Measurements from ENCODE around the gene RAB19. TPM values are rescaled to one million over a fixed set of nuclear protein-coding genes. Genes with fewer than 3 reads are reported as not detected.

The RAB19 gene
- total and polyA plus RNA-seq, 9 of the 15 experiments (the other 6 are each of a cell fraction or from before 2014, with no cell fraction given), result not detected

GRCh38 chr7:140403878-140404564, at the start of gene RAB19 (continued):
- 0 out of 2 replicates have a peak, but pooled peaks have one; percentile 26 for TF ChIP-seq TOE1 (IDR thresholded peaks at IDR 0.05; ENCODE audit: borderline replicate concordance)
- TF ChIP-seq TOE1 (CRISPR knock-in tag; IDR thresholded peaks at IDR 0.05; ENCODE audit: borderline replicate concordance, low read depth), result no peak
- no peak for TF ChIP-seq MXI1 (IDR thresholded peaks at IDR 0.05; ENCODE audit: low read depth, low read length)
- TF ChIP-seq BRCA1 (IDR thresholded peaks at IDR 0.05), result no peak
- TF ChIP-seq BRCA1 (CRISPR knock-in tag; IDR thresholded peaks at IDR 0.05), result peak; percentile 88; the same call in 1 of the 2 replicates
- TF ChIP-seq GABPB1 (CRISPR knock-in tag; IDR thresholded peaks at IDR 0.05), result no peak
- TF ChIP-seq ZBTB7A (IDR thresholded peaks at IDR 0.05; ENCODE audit: borderline replicate concordance, control insufficient read depth, low read depth, low read length), result peak; percentile 46; the same call in 1 of the 2 replicates
- TF ChIP-seq ATF3 (IDR thresholded peaks at IDR 0.05), result no peak
- no peak for TF ChIP-seq ATF3 (CRISPR knock-in tag; conservative IDR thresholded peaks at IDR 0.05)

GRCh38 chr7:140358024-140358411, 45.8 kb upstream of the RAB19 start:
- 96% methylated on average over 3 of the region's 3 CpGs for WGBS (ENCODE audit: insufficient coverage, low coverage, missing lambda C conversion rate)
- TF ChIP-seq NR2C2 (CRISPR knock-in tag; IDR thresholded peaks at IDR 0.05) (no peak), NR2C2 (tag; IDR thresholded peaks at IDR 0.05) (peak; percentile 30; the same call in 1 of the 2 replicates), TAF15 (IDR thresholded peaks at IDR 0.05; ENCODE audit: low read depth, low read length) (no peak), NR2C1 (IDR thresholded peaks at IDR 0.05) (peak; percentile 68; the same call in 1 of the 2 replicates), NR2C1 (tag; IDR thresholded peaks at IDR 0.05) (peak; percentile 64)
- no peaks in the 10 kb centered on the region for H3K9me3 ChIP-seq (replicated peaks; ENCODE audit: control insufficient read depth, insufficient read depth, low read depth, low read length)
- FAIRE-seq (no peak), ATAC-seq (no peak), DNase-seq (ENCODE audit: extremely low read depth in 1 of 4, low spot score in 3 of 4) (no peak)
- peaks cover 3 to 7% of the 10 kb centered on the region in 2 experiments; a peak in 4 of 5 replicates for H3K4me1 ChIP-seq (replicated peaks in 1 of 2; ENCODE audit: control insufficient read depth in 2 of 2, insufficient read depth in 2 of 2, low read length in 2 of 2)
- H3K27ac ChIP-seq (ENCODE audit: extremely low read depth, low read depth, low read length), result no peak overlapping the region
- no TSS peak for BruUV-seq (replicated peaks)
- no peak overlapping the region for H3K9ac ChIP-seq (ENCODE audit: insufficient read depth in 1 of 2, low read depth in 2 of 2, low read length in 2 of 2)
- ChIA-PET CTCF (ENCODE audit: low intra/inter-chr PET ratio) (no interaction called here), POLR2A (no interaction called here)
- peaks cover 47% of the 10 kb centered on the region; the same call in 2 of the 3 replicates for H3K36me3 ChIP-seq (ENCODE audit: control insufficient read depth, insufficient read depth, low read length)
- H3K4me3 ChIP-seq, result no peak overlapping the region
- no peaks in the 10 kb centered on the region for H3K27me3 ChIP-seq (ENCODE audit: control insufficient read depth in 2 of 2, insufficient read depth in 2 of 2, low read length in 2 of 2)
- intact Hi-C loops (cut with micrococcal nuclease) (no loop called here), in situ Hi-C loops (cut with MboI) (no loop called here)
- H2AFZ ChIP-seq (ENCODE audit: low read depth, low read length), result no peak overlapping the region
- no peaks in the 10 kb centered on the region for H3K9me1 ChIP-seq (ENCODE audit: control insufficient read depth, insufficient read depth, low read length)
- no peaks in the 10 kb centered on the region for H3K79me2 ChIP-seq (ENCODE audit: control insufficient read depth, insufficient read depth, low read length)
- no peaks in the 10 kb centered on the region for H4K20me1 ChIP-seq (replicated peaks; ENCODE audit: control insufficient read depth, insufficient read depth, low read length)
- no peak overlapping the region for H3K4me2 ChIP-seq (ENCODE audit: insufficient read depth, low read length)
